ENCODE results near the gene BRCC3.

- no peak for TF ChIP-seq CTCF (IDR thresholded peaks at IDR 0.05)
- no peak for TF ChIP-seq POLR2AphosphoS5 (IDR thresholded peaks at IDR 0.05; ENCODE audit: low read depth, low read length)
- no peak for TF ChIP-seq SIN3A (IDR thresholded peaks at IDR 0.05; ENCODE audit: borderline replicate concordance, insufficient read depth, low read depth, low read length)
- no peak for TF ChIP-seq TCF7L2 (IDR thresholded peaks at IDR 0.05; ENCODE audit: low read depth, low read length)
- no peak for TF ChIP-seq REST (IDR thresholded peaks at IDR 0.05; ENCODE audit: insufficient read depth in 1 of 2, low read depth in 2 of 2, low read length in 1 of 2)
These were observed 17.7 kb upstream of the BRCC3 start for GRCh38 chrX:155053656-155054055.
